ENCODE results near the gene RELCH.

The RELCH gene

GRCh38 chr18:62245699-62246098 is 58.6 kb downstream of the RELCH start:
- no peak for DNase-seq (ENCODE audit: low read depth)
- TF ChIP-seq CTCF (conservative IDR thresholded peaks at IDR 0.05; ENCODE audit: low read depth, low read length): no peak
- H3K4me3 ChIP-seq (ENCODE audit: low read depth, low read length): no peak overlapping the region

- no peak for DNase-seq (ENCODE audit: low read depth)
- TF ChIP-seq CTCF (conservative IDR thresholded peaks at IDR 0.05; ENCODE audit: low read depth, low read length): no peak
- H3K4me3 ChIP-seq (ENCODE audit: low read depth, low read length): no peak overlapping the region
Measured at GRCh38 chr18:62248313-62248712, 61.3 kb downstream of the RELCH start.

GRCh38 chr18:62249478-62250097 is 62.5 kb downstream of the RELCH start:
- DNase-seq (ENCODE audit: low read depth): peak; percentile 93
- H3K4me3 ChIP-seq (ENCODE audit: low read depth, low read length): no peak overlapping the region
- TF ChIP-seq CTCF (conservative IDR thresholded peaks at IDR 0.05; ENCODE audit: low read depth, low read length): peak; percentile 85

GRCh38 chr18:62250475-62250874 is 63.4 kb downstream of the RELCH start:
- no peak for TF ChIP-seq CTCF (conservative IDR thresholded peaks at IDR 0.05; ENCODE audit: low read depth, low read length)
- no peak for DNase-seq (ENCODE audit: low read depth)
- no peak overlapping the region for H3K4me3 ChIP-seq (ENCODE audit: low read depth, low read length)

GRCh38 chr18:62258093-62258492 is 71.0 kb downstream of the RELCH start:
- no peak for DNase-seq (ENCODE audit: low read depth)
- no peak overlapping the region for H3K4me3 ChIP-seq (ENCODE audit: low read depth, low read length)
- TF ChIP-seq CTCF (conservative IDR thresholded peaks at IDR 0.05; ENCODE audit: low read depth, low read length): no peak

GRCh38 chr18:62258616-62259015 is 71.6 kb downstream of the RELCH start:
- TF ChIP-seq CTCF (conservative IDR thresholded peaks at IDR 0.05; ENCODE audit: low read depth, low read length): no peak
- no peak overlapping the region for H3K4me3 ChIP-seq (ENCODE audit: low read depth, low read length)
- no peak for DNase-seq (ENCODE audit: low read depth)

- TF ChIP-seq CTCF (conservative IDR thresholded peaks at IDR 0.05; ENCODE audit: low read depth, low read length): no peak
- H3K4me3 ChIP-seq (ENCODE audit: low read depth, low read length): no peak overlapping the region
- DNase-seq (ENCODE audit: low read depth): no peak
Measured at GRCh38 chr18:62262061-62262460, 75.0 kb downstream of the RELCH start.
